GM23338 (cell line): ENCODE data around the gene DSE. TPM values are rescaled to one million over a fixed set of nuclear protein-coding genes. Genes with fewer than 3 reads are reported as not detected.

Experiments
- ATAC-seq: fragments of 200-7000 bp; cut with Tn5 transposase; 3 replicates; pipeline ENCODE4 v1.9.1; 2020
- DNase-seq: peaks from one replicate; pipeline ENCODE4 v3.0.0-alpha.2; 2015; ENCODE audit warnings: low spot score
- H2AFZ ChIP-seq: fragments of 200-600 bp; sonication (generic); 2 replicates; pipeline ENCODE4 v1.8.0; 2016; ENCODE audit warnings: antibody characterized with exemption, mild to moderate bottlenecking, moderate library complexity
- H3F3A ChIP-seq: fragments of 200-600 bp; sonication (generic); replicated peaks from 2 replicates; pipeline ENCODE4 v1.8.0; 2017; ENCODE audit warnings: antibody characterized with exemption, mixed run types, low read depth
- H3K27ac ChIP-seq: fragments of 200-600 bp; sonication (generic); 2 replicates; pipeline ENCODE4 v1.6.1; 2016; ENCODE audit warnings: low read depth
- H3K27me3 ChIP-seq: fragments of 200-600 bp; sonication (generic); 2 replicates; pipeline ENCODE4 v1.8.0; 2016; ENCODE audit warnings: mild to moderate bottlenecking, mixed run types, moderate library complexity; ENCODE audit not compliant: insufficient read depth
- H3K36me3 ChIP-seq: fragments of 200-600 bp; sonication (generic); 2 replicates; pipeline ENCODE4 v1.8.0; 2016; ENCODE audit warnings: mild to moderate bottlenecking; ENCODE audit not compliant: insufficient read depth
- H3K4me1 ChIP-seq: fragments of 200-600 bp; sonication (generic); 2 replicates; pipeline ENCODE4 v1.8.0; 2016; ENCODE audit warnings: mild to moderate bottlenecking, moderate library complexity; ENCODE audit not compliant: insufficient read depth
- H3K4me2 ChIP-seq: fragments of 200-600 bp; sonication (generic); 2 replicates; pipeline ENCODE4 v1.7.1; 2017; ENCODE audit warnings: mixed run types
- H3K4me3 ChIP-seq: fragments of 200-600 bp; sonication (generic); 2 replicates; pipeline ENCODE4 v1.6.1; 2016; ENCODE audit warnings: mixed run types
- H3K79me2 ChIP-seq: fragments of 200-600 bp; sonication (generic); replicated peaks from 2 replicates; pipeline ENCODE4 v1.8.0; 2017; ENCODE audit warnings: mild to moderate bottlenecking; ENCODE audit not compliant: insufficient read depth
- H3K9me2 ChIP-seq: fragments of 200-600 bp; sonication (generic); 2 replicates; pipeline ENCODE4 v1.8.0; 2017; ENCODE audit not compliant: insufficient read depth
- H4K20me1 ChIP-seq: fragments of 200-600 bp; sonication (generic); replicated peaks from 2 replicates; pipeline ENCODE4 v1.8.0; 2017; ENCODE audit warnings: mild to moderate bottlenecking; ENCODE audit not compliant: insufficient read depth
- H3K27ac Mint-ChIP-seq: 2 replicates; pipeline ENCODE4 v1.8.0; 2020; ENCODE audit warnings: inconsistent platforms, mild to moderate bottlenecking, moderate library complexity, mixed read lengths
- H3K27me3 Mint-ChIP-seq: 3 replicates; pipeline ENCODE4 v1.8.0; 2022; ENCODE audit warnings: low read depth, mild to moderate bottlenecking, moderate library complexity, mixed read lengths, inconsistent platforms; ENCODE audit not compliant: insufficient read depth, poor library complexity
- H3K36me3 Mint-ChIP-seq: 3 replicates; pipeline ENCODE4 v1.8.0; 2021; ENCODE audit warnings: low read depth, mild to moderate bottlenecking, inconsistent platforms, moderate library complexity, mixed read lengths
- H3K4me1 Mint-ChIP-seq: 3 replicates; pipeline ENCODE4 v1.8.0; 2020; ENCODE audit warnings: mild to moderate bottlenecking, inconsistent platforms, mixed read lengths
- H3K4me3 Mint-ChIP-seq: 3 replicates; pipeline ENCODE4 v1.8.0; 2021; ENCODE audit warnings: moderate library complexity, mild to moderate bottlenecking, inconsistent platforms, mixed read lengths
- H3K9me3 Mint-ChIP-seq: 3 replicates; pipeline ENCODE4 v1.8.0; 2020; ENCODE audit warnings: moderate library complexity, mild to moderate bottlenecking, inconsistent platforms, mixed read lengths
- CREB1 ChIP-seq: fragments of 250-450 bp; sonication (Bioruptor Pico); IDR thresholded peaks from 2 replicates; pipeline ENCODE4 v1.5.0; 2020; ENCODE audit warnings: low read depth, mild to moderate bottlenecking, moderate library complexity
- EZH2 ChIP-seq: fragments of 200-600 bp; sonication (generic); IDR thresholded peaks from one replicate; pipeline ENCODE4 v1.8.0; 2017; ENCODE audit warnings: antibody characterized with exemption, mild to moderate bottlenecking, low read depth; ENCODE audit not compliant: unreplicated experiment
- EZH2phosphoT487 ChIP-seq: fragments of 200-600 bp; sonication (generic); IDR thresholded peaks from one replicate; pipeline ENCODE4 v1.8.1; 2018; ENCODE audit warnings: antibody characterized with exemption; ENCODE audit not compliant: unreplicated experiment
- JUNB ChIP-seq: IDR thresholded peaks from one replicate; pipeline ENCODE4 v1.6.1; 2016; ENCODE audit warnings: antibody characterized with exemption; ENCODE audit not compliant: unreplicated experiment
- NANOG ChIP-seq: IDR thresholded peaks from 2 replicates; pipeline ENCODE4 v1.6.1; 2016; ENCODE audit warnings: antibody characterized with exemption, borderline replicate concordance
- POLR2AphosphoS5 ChIP-seq: IDR thresholded peaks from 2 replicates; pipeline ENCODE4 v1.6.1; 2016; ENCODE audit warnings: antibody characterized with exemption, low read depth
- STAT1 ChIP-seq: IDR thresholded peaks from one replicate; pipeline ENCODE4 v1.6.1; 2016; ENCODE audit warnings: antibody characterized with exemption; ENCODE audit not compliant: unreplicated experiment
- ZNF114 ChIP-seq: fragments of 250-450 bp; sonication (Bioruptor Pico); IDR thresholded peaks from 2 replicates; pipeline ENCODE4 v1.5.0; 2020; ENCODE audit warnings: mild to moderate bottlenecking, moderate library complexity
- ZNF331 ChIP-seq: fragments of 250-450 bp; sonication (Bioruptor Pico); IDR thresholded peaks from 2 replicates; pipeline ENCODE4 v1.5.0; 2020; ENCODE audit warnings: low read depth, mild to moderate bottlenecking, moderate library complexity
- polyA plus RNA-seq: library from polyadenylated mRNA; unstranded; fragments of >200 nt; fragmentation: Nextera tagmentation; extraction: Ambion mirVana; gene quantifications from 2 replicates; pipeline ENCODE4 v1.2.1, GENCODE V29; 2016
- total RNA-seq: library from RNA; depleted of rRNA; stranded (reverse); fragments of >200 nt; shearing (Covaris generic); gene quantifications from 2 replicates; pipeline ENCODE4 v1.2.3, GENCODE V29; 2014
- TF ChIP-seq, protein P1 (sequence below): IDR thresholded peaks from 2 replicates; pipeline ENCODE4 v1.6.1; 2016; ENCODE audit warnings: antibody characterized with exemption
- TF ChIP-seq, protein P2 (sequence below): IDR thresholded peaks from one replicate; pipeline ENCODE4 v1.6.1; 2018; ENCODE audit warnings: antibody characterized with exemption; ENCODE audit not compliant: unreplicated experiment
- TF ChIP-seq, protein P3 (sequence below): fragments of 250-450 bp; sonication (Bioruptor Pico); IDR thresholded peaks from 2 replicates; pipeline ENCODE4 v1.5.0; 2020; ENCODE audit warnings: mild to moderate bottlenecking, moderate library complexity
- TF ChIP-seq, protein P4 (sequence below), 2 experiments: fragments of 200-600 bp in 1 of 2; sonication (generic) in 1 of 2; conservative IDR thresholded peaks; 2 replicates each; pipeline versions ENCODE4 v1.5.1 to v1.6.1; 2016 to 2017; ENCODE audit warnings: antibody characterized with exemption in 2 of 2, low read depth in 2 of 2, mild to moderate bottlenecking in 2 of 2, moderate library complexity in 1 of 2

DSE gene
- total and polyA plus RNA-seq, 2 experiments from 2014 or later = 18.8 to 45.2 TPM

DNA sequence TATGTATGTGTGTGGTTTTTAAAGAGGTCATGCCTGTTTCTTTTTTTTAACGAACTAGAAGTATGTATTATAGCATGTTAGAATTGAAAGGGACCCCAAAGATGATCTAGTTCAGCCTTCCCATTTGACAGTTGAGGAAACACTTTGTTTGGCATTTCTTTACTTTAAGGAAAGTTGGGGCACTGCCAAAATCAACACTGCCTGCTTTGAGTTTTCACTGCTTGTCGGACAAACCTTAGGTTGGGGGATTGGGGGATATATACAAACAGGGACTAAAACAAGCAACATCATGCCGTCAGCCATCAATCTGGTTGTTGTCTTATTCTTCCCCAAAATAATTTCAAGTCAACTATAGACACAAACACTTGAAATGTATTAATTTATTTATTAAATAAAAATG, 76.3 kb downstream of the DSE start:
- Histone ChIP-seq H3K4me1 (peaks cover 12% of the 10 kb centered on the region), H3K79me2 (no peaks in the 10 kb centered on the region), H3K4me3 (no peak overlapping the region), H3K27ac (no peak overlapping the region), H3F3A (no peaks in the 10 kb centered on the region), H4K20me1 (no peaks in the 10 kb centered on the region), H3K36me3 (no peaks in the 10 kb centered on the region), H3K4me2 (no peak overlapping the region), H3K27me3 (no peaks in the 10 kb centered on the region), H2AFZ (no peak overlapping the region), H3K9me2 (no peaks in the 10 kb centered on the region)
- no peak for TF ChIP-seq ZNF331
- no peak for TF ChIP-seq JUNB
- no peak for TF ChIP-seq EZH2
- no peak for TF ChIP-seq CREB1 (CRISPR knock-in tag)
- TF ChIP-seq, protein P1, sequence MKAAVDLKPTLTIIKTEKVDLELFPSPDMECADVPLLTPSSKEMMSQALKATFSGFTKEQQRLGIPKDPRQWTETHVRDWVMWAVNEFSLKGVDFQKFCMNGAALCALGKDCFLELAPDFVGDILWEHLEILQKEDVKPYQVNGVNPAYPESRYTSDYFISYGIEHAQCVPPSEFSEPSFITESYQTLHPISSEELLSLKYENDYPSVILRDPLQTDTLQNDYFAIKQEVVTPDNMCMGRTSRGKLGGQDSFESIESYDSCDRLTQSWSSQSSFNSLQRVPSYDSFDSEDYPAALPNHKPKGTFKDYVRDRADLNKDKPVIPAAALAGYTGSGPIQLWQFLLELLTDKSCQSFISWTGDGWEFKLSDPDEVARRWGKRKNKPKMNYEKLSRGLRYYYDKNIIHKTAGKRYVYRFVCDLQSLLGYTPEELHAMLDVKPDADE = no peak
- TF ChIP-seq STAT1 = no peak
- TF ChIP-seq ZNF114 = no peak
- TF ChIP-seq, protein P2, sequence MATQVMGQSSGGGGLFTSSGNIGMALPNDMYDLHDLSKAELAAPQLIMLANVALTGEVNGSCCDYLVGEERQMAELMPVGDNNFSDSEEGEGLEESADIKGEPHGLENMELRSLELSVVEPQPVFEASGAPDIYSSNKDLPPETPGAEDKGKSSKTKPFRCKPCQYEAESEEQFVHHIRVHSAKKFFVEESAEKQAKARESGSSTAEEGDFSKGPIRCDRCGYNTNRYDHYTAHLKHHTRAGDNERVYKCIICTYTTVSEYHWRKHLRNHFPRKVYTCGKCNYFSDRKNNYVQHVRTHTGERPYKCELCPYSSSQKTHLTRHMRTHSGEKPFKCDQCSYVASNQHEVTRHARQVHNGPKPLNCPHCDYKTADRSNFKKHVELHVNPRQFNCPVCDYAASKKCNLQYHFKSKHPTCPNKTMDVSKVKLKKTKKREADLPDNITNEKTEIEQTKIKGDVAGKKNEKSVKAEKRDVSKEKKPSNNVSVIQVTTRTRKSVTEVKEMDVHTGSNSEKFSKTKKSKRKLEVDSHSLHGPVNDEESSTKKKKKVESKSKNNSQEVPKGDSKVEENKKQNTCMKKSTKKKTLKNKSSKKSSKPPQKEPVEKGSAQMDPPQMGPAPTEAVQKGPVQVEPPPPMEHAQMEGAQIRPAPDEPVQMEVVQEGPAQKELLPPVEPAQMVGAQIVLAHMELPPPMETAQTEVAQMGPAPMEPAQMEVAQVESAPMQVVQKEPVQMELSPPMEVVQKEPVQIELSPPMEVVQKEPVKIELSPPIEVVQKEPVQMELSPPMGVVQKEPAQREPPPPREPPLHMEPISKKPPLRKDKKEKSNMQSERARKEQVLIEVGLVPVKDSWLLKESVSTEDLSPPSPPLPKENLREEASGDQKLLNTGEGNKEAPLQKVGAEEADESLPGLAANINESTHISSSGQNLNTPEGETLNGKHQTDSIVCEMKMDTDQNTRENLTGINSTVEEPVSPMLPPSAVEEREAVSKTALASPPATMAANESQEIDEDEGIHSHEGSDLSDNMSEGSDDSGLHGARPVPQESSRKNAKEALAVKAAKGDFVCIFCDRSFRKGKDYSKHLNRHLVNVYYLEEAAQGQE = no peak
- TF ChIP-seq NANOG = no peak
- TF ChIP-seq, protein P3, sequence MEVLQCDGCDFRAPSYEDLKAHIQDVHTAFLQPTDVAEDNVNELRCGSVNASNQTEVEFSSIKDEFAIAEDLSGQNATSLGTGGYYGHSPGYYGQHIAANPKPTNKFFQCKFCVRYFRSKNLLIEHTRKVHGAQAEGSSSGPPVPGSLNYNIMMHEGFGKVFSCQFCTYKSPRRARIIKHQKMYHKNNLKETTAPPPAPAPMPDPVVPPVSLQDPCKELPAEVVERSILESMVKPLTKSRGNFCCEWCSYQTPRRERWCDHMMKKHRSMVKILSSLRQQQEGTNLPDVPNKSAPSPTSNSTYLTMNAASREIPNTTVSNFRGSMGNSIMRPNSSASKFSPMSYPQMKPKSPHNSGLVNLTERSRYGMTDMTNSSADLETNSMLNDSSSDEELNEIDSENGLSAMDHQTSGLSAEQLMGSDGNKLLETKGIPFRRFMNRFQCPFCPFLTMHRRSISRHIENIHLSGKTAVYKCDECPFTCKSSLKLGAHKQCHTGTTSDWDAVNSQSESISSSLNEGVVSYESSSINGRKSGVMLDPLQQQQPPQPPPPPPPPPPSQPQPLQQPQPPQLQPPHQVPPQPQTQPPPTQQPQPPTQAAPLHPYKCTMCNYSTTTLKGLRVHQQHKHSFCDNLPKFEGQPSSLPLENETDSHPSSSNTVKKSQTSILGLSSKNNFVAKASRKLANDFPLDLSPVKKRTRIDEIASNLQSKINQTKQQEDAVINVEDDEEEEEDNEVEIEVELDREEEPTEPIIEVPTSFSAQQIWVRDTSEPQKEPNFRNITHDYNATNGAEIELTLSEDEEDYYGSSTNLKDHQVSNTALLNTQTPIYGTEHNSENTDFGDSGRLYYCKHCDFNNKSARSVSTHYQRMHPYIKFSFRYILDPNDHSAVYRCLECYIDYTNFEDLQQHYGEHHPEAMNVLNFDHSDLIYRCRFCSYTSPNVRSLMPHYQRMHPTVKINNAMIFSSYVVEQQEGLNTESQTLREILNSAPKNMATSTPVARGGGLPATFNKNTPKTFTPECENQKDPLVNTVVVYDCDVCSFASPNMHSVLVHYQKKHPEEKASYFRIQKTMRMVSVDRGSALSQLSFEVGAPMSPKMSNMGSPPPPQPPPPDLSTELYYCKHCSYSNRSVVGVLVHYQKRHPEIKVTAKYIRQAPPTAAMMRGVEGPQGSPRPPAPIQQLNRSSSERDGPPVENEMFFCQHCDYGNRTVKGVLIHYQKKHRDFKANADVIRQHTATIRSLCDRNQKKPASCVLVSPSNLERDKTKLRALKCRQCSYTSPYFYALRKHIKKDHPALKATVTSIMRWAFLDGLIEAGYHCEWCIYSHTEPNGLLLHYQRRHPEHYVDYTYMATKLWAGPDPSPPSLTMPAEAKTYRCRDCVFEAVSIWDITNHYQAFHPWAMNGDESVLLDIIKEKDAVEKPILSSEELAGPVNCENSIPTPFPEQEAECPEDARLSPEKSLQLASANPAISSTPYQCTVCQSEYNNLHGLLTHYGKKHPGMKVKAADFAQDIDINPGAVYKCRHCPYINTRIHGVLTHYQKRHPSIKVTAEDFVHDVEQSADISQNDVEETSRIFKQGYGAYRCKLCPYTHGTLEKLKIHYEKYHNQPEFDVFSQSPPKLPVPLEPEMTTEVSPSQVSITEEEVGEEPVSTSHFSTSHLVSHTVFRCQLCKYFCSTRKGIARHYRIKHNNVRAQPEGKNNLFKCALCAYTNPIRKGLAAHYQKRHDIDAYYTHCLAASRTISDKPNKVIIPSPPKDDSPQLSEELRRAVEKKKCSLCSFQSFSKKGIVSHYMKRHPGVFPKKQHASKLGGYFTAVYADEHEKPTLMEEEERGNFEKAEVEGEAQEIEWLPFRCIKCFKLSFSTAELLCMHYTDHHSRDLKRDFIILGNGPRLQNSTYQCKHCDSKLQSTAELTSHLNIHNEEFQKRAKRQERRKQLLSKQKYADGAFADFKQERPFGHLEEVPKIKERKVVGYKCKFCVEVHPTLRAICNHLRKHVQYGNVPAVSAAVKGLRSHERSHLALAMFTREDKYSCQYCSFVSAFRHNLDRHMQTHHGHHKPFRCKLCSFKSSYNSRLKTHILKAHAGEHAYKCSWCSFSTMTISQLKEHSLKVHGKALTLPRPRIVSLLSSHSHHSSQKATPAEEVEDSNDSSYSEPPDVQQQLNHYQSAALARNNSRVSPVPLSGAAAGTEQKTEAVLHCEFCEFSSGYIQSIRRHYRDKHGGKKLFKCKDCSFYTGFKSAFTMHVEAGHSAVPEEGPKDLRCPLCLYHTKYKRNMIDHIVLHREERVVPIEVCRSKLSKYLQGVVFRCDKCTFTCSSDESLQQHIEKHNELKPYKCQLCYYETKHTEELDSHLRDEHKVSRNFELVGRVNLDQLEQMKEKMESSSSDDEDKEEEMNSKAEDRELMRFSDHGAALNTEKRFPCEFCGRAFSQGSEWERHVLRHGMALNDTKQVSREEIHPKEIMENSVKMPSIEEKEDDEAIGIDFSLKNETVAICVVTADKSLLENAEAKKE (CRISPR knock-in tag) = no peak
- no peak for TF ChIP-seq POLR2AphosphoS5
- TF ChIP-seq EZH2phosphoT487 = no peak
- TF ChIP-seq, protein P4, sequence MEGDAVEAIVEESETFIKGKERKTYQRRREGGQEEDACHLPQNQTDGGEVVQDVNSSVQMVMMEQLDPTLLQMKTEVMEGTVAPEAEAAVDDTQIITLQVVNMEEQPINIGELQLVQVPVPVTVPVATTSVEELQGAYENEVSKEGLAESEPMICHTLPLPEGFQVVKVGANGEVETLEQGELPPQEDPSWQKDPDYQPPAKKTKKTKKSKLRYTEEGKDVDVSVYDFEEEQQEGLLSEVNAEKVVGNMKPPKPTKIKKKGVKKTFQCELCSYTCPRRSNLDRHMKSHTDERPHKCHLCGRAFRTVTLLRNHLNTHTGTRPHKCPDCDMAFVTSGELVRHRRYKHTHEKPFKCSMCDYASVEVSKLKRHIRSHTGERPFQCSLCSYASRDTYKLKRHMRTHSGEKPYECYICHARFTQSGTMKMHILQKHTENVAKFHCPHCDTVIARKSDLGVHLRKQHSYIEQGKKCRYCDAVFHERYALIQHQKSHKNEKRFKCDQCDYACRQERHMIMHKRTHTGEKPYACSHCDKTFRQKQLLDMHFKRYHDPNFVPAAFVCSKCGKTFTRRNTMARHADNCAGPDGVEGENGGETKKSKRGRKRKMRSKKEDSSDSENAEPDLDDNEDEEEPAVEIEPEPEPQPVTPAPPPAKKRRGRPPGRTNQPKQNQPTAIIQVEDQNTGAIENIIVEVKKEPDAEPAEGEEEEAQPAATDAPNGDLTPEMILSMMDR (conservative IDR thresholded peaks at IDR 0.05; ENCODE audit: low read depth in 2 of 2) = no peak
- H3K36me3 Mint-ChIP-seq = no peaks in the 10 kb centered on the region
- DNase-seq (no peak), ATAC-seq (no peak)
- no peak overlapping the region for H3K27ac Mint-ChIP-seq
- H3K4me1 Mint-ChIP-seq = peaks cover 26% of the 10 kb centered on the region
- H3K4me3 Mint-ChIP-seq = no peak overlapping the region
- no peaks in the 10 kb centered on the region for H3K9me3 Mint-ChIP-seq
- H3K27me3 Mint-ChIP-seq = no peaks in the 10 kb centered on the region
